HUES48 (cell line): ENCODE measurements around the gene PPARA.
"Not testable (repeated sequence)": the region's sequence is repeated elsewhere in the genome, so short reads cannot be mapped to it uniquely, and the experiment has no call there.

Source experiments
- H3K27ac ChIP-seq: one replicate; pipeline ENCODE4 v1.7.0; 2013; ENCODE audit warnings: low read depth, low read length, inconsistent platforms
- H3K27me3 ChIP-seq: 2 replicates; pipeline ENCODE4 v1.6.1; 2013; ENCODE audit warnings: mild to moderate bottlenecking, low read length; ENCODE audit not compliant: control insufficient read depth, insufficient read depth
- H3K36me3 ChIP-seq: 2 replicates; pipeline ENCODE4 v1.6.1; 2013; ENCODE audit warnings: low read length; ENCODE audit not compliant: control insufficient read depth, insufficient read depth
- H3K4me1 ChIP-seq: 2 replicates; pipeline ENCODE4 v1.6.1; 2013; ENCODE audit warnings: mild to moderate bottlenecking, low read length; ENCODE audit not compliant: control insufficient read depth, insufficient read depth
- H3K4me3 ChIP-seq: 2 replicates; pipeline ENCODE4 v1.5.1; 2013; ENCODE audit warnings: mild to moderate bottlenecking, low read depth, low read length
- H3K9ac ChIP-seq: 2 replicates; pipeline ENCODE4 v1.6.1; 2013; ENCODE audit warnings: mild to moderate bottlenecking, low read depth, low read length, moderate library complexity
- H3K9me3 ChIP-seq: 2 replicates; pipeline ENCODE4 v1.6.1; 2013; ENCODE audit warnings: low read length; ENCODE audit not compliant: control insufficient read depth, insufficient read depth

Gene PPARA

GRCh38 chr22:46183733-46184132 is 33.4 kb downstream of the PPARA start:
- H3K9ac ChIP-seq: no peak overlapping the region
- H3K27me3 ChIP-seq: no peaks in the 10 kb centered on the region
- no peaks in the 10 kb centered on the region for H3K36me3 ChIP-seq
- H3K9me3 ChIP-seq: peaks cover 23% of the 10 kb centered on the region
- no peak overlapping the region for H3K4me3 ChIP-seq
- H3K27ac ChIP-seq: no peak overlapping the region
- no peaks in the 10 kb centered on the region for H3K4me1 ChIP-seq

GRCh38 chr22:46185283-46185682 is 35.0 kb downstream of the PPARA start:
- Histone ChIP-seq H3K36me3 (no peaks in the 10 kb centered on the region), H3K4me1 (no peaks in the 10 kb centered on the region), H3K27me3 (no peaks in the 10 kb centered on the region), H3K9me3 (peaks cover 15% of the 10 kb centered on the region), H3K9ac (no peak overlapping the region), H3K4me3 (no peak overlapping the region), H3K27ac (no peak overlapping the region)

DNA sequence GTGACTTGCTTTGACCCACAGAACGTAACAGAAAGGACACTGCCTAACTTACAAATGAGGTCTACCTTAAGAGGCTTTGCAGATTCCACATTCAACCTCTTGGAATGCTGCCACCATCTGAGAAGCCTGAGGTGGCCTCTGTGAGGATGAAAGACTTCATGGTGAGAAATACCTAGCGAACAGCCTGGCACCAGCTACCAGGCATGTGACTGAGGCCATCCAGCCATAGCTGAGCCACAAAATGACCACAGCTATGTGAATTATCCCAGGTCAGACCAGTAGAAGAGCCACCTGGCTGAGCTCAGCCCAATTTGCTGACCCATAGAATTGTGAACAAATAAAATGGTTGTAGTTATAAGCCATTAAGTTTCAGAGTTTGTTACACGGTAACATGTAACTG is 37.5 kb downstream of the PPARA start:
- Histone ChIP-seq H3K36me3 (no peaks in the 10 kb centered on the region), H3K4me3 (no peak overlapping the region), H3K27ac (no peak overlapping the region), H3K27me3 (no peaks in the 10 kb centered on the region), H3K9ac (no peak overlapping the region), H3K9me3 (no peaks in the 10 kb centered on the region), H3K4me1 (no peaks in the 10 kb centered on the region)

DNA sequence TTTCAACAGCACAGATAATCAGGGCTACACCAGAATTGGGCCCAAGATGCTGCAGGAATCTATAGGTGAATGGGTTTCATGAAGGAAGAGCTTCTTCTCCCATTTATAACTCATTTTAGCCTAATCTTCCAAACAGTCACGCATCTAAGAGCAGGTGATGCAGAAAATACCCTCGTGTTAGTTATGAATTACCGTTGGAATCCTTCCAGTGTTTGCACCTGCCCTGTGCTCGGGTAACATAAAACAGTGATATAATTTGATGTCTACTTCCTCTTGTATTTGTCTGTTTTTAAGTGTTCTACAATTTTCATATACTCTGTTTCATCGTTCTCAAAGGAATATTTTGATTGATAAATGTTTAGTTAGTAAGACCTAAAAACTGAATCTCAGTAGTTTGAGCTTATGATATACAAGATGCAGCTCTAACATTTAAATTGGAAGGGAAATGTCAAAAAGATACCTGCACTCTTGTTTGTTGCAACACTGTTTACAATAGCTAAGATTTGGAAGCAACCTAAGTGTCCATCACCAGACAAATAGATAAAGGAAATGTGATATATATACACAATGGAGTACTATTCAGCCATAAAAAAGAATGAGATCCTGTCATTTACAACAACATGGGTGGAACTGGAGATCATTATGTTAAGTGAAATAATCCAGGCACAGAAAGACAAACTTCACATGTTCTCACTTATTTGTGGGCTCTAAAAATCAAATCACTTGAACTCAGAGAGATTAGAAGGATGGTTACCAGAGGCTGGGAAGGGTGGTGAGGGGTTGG is 42.1 kb downstream of the PPARA start:
- H3K4me3 ChIP-seq: no peak overlapping the region
- no peaks in the 10 kb centered on the region for H3K4me1 ChIP-seq
- H3K27ac ChIP-seq: no peak overlapping the region
- no peaks in the 10 kb centered on the region for H3K36me3 ChIP-seq
- H3K27me3 ChIP-seq: no peaks in the 10 kb centered on the region
- H3K9me3 ChIP-seq: no peaks in the 10 kb centered on the region
- H3K9ac ChIP-seq: no peak overlapping the region

GRCh38 chr22:46193898-46194310 is 43.6 kb downstream of the PPARA start:
- Histone ChIP-seq H3K27me3 (no peaks in the 10 kb centered on the region), H3K4me1 (no peaks in the 10 kb centered on the region), H3K4me3 (no peak overlapping the region), H3K27ac (no peak overlapping the region), H3K9ac (no peak overlapping the region), H3K36me3 (no peaks in the 10 kb centered on the region), H3K9me3 (no peaks in the 10 kb centered on the region)

DNA sequence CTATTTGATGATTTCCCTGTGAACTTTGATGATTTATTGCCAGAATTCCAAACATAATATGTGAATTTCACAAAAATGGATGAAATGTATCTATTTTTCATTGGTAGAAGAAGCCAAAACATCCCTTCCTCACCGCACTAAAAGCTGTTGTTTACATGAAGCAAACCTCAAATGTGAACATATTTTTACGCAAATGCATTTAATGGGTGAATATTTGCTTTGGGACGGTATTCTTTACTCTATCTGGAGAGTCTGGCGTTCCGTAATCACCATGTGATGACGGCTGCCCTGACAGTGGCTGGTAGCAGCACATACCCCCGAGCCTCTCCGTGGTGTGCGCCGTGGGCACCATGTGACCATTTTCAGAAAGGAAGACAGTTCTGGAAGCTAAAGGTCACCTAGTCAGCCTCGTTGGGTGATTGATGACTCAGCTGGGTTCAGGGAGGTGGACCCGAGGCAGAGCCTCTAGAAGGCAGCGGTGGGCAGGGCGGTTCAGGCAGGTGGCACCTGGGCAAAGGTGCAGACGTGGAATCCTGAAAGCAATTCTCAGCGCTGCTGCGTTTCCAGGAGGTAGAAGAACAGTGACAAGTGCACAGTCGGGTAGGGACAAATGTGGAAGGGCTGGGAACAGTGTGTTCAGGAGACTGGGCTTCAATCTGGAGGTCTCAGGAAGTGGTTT is 45.3 kb downstream of the PPARA start:
- H3K27me3 ChIP-seq: no peaks in the 10 kb centered on the region
- H3K9ac ChIP-seq: no peak overlapping the region
- H3K36me3 ChIP-seq: no peaks in the 10 kb centered on the region
- no peaks in the 10 kb centered on the region for H3K4me1 ChIP-seq
- H3K27ac ChIP-seq: no peak overlapping the region
- H3K4me3 ChIP-seq: no peak overlapping the region
- no peaks in the 10 kb centered on the region for H3K9me3 ChIP-seq

- no peaks in the 10 kb centered on the region for H3K9me3 ChIP-seq
- peaks cover 3% of the 10 kb centered on the region; the same call in 1 of the 2 replicates for H3K4me1 ChIP-seq
- H3K27me3 ChIP-seq: no peaks in the 10 kb centered on the region
- H3K36me3 ChIP-seq: no peaks in the 10 kb centered on the region
- H3K4me3 ChIP-seq: no peak overlapping the region
- no peak overlapping the region for H3K27ac ChIP-seq
- no peak overlapping the region for H3K9ac ChIP-seq
Measured at GRCh38 chr22:46196278-46196677, 46.0 kb downstream of the PPARA start.

GRCh38 chr22:46198274-46198673 is 47.9 kb downstream of the PPARA start:
- H3K9ac ChIP-seq: no peak overlapping the region

GRCh38 chr22:46198806-46199205 is 48.5 kb downstream of the PPARA start:
- not testable (repeated sequence) for H3K27ac ChIP-seq

More at GRCh38 chr22:46198274-46198673, 47.9 kb downstream of the PPARA start:
- peaks cover 10% of the 10 kb centered on the region for H3K4me1 ChIP-seq
- H3K36me3 ChIP-seq: no peaks in the 10 kb centered on the region
- H3K4me3 ChIP-seq: no peak overlapping the region
- no peaks in the 10 kb centered on the region for H3K9me3 ChIP-seq
- H3K27ac ChIP-seq: no peak overlapping the region
- H3K27me3 ChIP-seq: no peaks in the 10 kb centered on the region

GRCh38 chr22:46201059-46201757 is 50.9 kb downstream of the PPARA start:
- no peak overlapping the region for H3K9ac ChIP-seq
- H3K4me1 ChIP-seq: peaks cover 10% of the 10 kb centered on the region
- H3K27ac ChIP-seq: peak overlapping the region; percentile 60
- H3K27me3 ChIP-seq: no peaks in the 10 kb centered on the region
- no peaks in the 10 kb centered on the region for H3K36me3 ChIP-seq
- H3K9me3 ChIP-seq: no peaks in the 10 kb centered on the region
- H3K4me3 ChIP-seq: no peak overlapping the region

More at GRCh38 chr22:46198806-46199205, 48.5 kb downstream of the PPARA start:
- H3K4me3 ChIP-seq, H3K36me3 ChIP-seq, H3K9ac ChIP-seq, H3K27me3 ChIP-seq, H3K9me3 ChIP-seq: not testable (repeated sequence)
- H3K4me1 ChIP-seq: peaks cover 10% of the 10 kb centered on the region
